ENCODE results near the gene DIO3.

Gene DIO3

DNA sequence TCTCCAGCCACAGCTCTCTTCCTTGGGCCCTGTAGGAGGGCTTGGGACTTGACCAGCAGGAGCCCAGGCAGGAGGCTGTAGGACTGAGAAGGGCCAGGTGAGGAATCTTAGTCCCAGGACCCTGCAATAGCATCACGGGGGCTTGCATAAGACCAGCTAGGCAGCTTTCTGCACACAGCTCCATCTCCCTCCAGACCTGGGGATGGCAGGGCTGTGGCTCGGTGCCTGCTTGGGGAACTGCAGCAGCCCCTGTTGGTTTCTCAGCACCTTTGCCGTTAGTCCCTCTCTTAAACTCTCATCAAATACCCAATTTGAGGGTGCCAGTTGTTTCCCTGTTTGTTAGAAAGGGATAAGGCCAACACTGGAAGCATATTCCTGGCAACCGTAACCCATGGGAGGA lies 14.3 kb downstream of the DIO3 start:
- no peak overlapping the region for H3K27ac Mint-ChIP-seq
- no peak overlapping the region for H3K4me3 Mint-ChIP-seq
- no peaks in the 10 kb centered on the region for H3K36me3 Mint-ChIP-seq
- DNase-seq (ENCODE audit: low spot score in 2 of 2) (no peak), ATAC-seq (ENCODE audit: low read depth) (no peak)
- H3K4me1 Mint-ChIP-seq: no peaks in the 10 kb centered on the region
- H3K9me3 Mint-ChIP-seq: peaks cover under 1% of the 10 kb centered on the region
- H3K27me3 Mint-ChIP-seq: peaks cover 15% of the 10 kb centered on the region

DNA sequence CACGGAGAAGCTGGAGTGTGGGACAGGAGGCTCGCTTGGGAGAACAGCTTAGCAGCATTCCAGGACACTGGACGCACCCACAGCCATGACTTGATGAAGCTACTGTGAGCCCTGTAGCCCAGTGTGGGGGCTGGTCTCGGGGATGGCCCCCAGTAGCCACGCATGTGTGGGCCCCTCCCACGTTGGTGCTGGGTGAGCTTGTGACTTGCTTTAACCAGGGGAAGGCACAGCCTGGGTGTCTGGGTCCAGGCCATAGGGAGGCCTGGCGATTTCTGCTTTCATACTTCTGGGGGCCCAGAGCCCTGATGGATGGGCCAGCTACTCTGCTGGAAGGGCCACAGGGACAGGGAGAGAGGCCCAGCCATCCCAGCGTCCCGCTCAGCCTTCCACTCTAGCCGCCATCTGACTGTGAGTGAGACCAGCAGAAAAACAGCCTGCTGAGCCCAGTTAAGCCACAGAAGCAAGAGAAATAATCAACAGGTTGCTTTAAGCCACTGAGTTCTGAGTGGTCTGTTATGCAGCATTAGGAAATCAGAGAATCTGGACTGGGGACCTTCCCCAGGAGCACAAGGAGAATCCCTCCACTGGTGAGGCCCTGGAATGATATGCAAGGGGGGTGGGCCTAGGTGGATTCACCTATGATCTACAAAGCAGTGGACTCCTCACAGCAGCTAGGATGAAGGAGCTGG lies 16.1 kb downstream of the DIO3 start:
- Mint-ChIP-seq H3K27me3 (peaks cover 11% of the 10 kb centered on the region), H3K27ac (no peak overlapping the region), H3K9me3 (peaks cover 2% of the 10 kb centered on the region), H3K4me3 (no peak overlapping the region), H3K36me3 (no peaks in the 10 kb centered on the region), H3K4me1 (no peaks in the 10 kb centered on the region)
- DNase-seq (ENCODE audit: low spot score in 2 of 2) (no peak), ATAC-seq (ENCODE audit: low read depth) (no peak)

DNA sequence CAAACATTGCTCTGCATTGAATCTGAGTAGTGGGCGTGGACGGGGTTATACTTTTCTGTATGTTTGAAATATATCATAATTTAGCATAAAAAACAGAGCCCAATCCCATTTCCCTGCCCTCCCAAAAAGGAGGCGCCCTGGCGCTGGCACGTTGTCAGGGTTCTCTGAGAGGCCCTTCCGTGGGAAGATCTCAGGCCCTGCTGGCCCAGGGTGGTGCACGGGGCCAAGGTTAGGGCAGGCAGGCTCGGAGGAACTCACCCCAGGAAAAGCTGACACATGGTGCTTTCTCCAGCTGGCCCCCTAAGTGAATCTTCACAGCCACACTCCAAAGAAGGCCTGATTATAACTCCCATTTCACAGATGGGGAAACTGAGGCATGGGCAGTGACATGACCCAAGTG lies 17.2 kb downstream of the DIO3 start:
- peaks cover 11% of the 10 kb centered on the region for H3K27me3 Mint-ChIP-seq
- no peak for ATAC-seq (ENCODE audit: low read depth)
- H3K36me3 Mint-ChIP-seq: no peaks in the 10 kb centered on the region
- H3K27ac Mint-ChIP-seq: no peak overlapping the region
- no peak overlapping the region for H3K4me3 Mint-ChIP-seq
- H3K4me1 Mint-ChIP-seq: no peaks in the 10 kb centered on the region
- no peak for DNase-seq (ENCODE audit: low spot score in 2 of 2)
- H3K9me3 Mint-ChIP-seq: peaks cover 2% of the 10 kb centered on the region

DNA sequence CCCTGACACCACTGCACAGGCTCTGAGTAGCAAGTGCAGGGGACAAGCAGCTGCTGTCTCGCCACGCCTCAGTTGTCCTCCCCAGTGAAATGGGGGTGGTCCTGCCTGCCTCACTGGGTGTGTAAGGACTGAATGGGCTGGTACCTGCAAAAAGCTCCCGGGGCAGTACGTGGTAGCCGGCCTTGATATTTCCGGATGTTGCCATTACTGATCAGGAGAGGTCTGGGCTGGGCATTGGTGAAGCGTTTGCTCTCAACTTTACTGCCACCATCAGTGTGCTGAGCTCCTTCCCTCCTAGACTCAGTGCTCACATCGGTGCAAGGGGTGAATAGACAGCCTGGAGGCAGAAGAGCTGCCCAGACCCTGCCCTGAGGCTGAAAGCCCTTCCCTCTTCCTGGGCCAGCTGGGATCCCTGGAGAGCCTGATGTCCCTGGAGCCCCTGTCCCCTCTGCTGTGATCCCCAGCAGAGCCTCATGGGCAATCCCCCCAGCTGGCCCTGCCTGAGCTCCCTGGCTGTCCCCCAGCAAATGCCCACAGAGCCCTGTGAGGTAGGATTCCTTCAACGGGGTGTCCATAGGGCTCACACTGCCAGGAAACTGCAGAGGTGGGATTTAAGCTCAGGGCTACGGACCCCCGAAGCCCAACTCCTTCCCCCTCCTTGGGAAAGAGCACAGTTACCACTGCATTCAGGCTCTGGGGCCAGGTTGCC lies 18.2 kb downstream of the DIO3 start:
- Mint-ChIP-seq H3K4me1 (no peaks in the 10 kb centered on the region), H3K36me3 (no peaks in the 10 kb centered on the region), H3K27ac (no peak overlapping the region), H3K4me3 (no peak overlapping the region), H3K27me3 (peaks cover 7% of the 10 kb centered on the region), H3K9me3 (peaks cover 2% of the 10 kb centered on the region)
- ATAC-seq (ENCODE audit: low read depth) (no peak), DNase-seq (ENCODE audit: low spot score in 2 of 2) (no peak)

DNA sequence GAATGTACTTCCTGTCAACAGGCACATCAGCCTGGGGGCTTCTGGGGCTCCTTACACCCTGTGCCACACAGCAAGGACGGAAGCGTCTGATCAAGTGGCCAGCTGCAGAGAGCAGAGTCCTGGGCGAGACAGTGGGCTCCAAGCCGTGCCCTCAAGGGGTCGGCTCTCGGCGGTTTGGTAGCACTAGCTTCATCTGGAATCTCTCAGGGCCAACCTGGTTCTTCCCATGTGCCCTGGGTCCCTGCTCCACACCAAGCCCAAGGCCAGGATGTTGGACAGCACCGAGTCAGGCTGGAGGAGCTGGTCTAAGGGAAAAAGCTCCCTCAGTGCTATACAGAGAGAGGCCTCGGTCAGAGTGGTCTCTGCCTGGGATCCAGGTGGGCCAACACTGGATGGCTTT lies 20.5 kb downstream of the DIO3 start:
- Mint-ChIP-seq H3K36me3 (no peaks in the 10 kb centered on the region), H3K9me3 (peaks cover 2% of the 10 kb centered on the region), H3K27ac (no peak overlapping the region), H3K27me3 (peaks cover 5% of the 10 kb centered on the region), H3K4me1 (no peaks in the 10 kb centered on the region), H3K4me3 (no peak overlapping the region)
- DNase-seq (ENCODE audit: low spot score in 2 of 2) (no peak), ATAC-seq (ENCODE audit: low read depth) (no peak)

DNA sequence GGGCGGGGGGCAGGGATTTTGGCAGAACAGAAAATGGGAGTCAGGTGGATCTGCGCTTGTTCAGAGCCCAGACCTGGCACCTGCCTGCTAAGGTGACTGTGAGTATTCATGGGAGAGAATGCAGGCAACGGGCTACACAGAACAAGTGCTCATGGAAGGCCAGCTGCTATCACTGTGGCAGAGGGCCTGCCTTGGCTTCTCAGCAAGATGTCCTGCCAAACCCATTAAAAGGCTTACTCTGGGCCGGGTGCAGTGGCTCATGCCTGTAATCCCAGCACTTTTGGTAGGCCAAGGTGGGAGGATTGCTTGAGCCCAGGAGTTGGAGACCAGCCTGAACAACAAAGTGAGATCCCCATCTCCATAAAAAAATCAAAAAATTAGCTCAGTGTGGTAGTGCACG lies 21.0 kb downstream of the DIO3 start:
- Mint-ChIP-seq H3K9me3 (peaks cover 2% of the 10 kb centered on the region), H3K27ac (no peak overlapping the region), H3K27me3 (peaks cover 5% of the 10 kb centered on the region), H3K4me3 (no peak overlapping the region), H3K4me1 (no peaks in the 10 kb centered on the region), H3K36me3 (no peaks in the 10 kb centered on the region)
- no peak for ATAC-seq (ENCODE audit: low read depth)
- DNase-seq (ENCODE audit: low spot score in 2 of 2): no peak

DNA sequence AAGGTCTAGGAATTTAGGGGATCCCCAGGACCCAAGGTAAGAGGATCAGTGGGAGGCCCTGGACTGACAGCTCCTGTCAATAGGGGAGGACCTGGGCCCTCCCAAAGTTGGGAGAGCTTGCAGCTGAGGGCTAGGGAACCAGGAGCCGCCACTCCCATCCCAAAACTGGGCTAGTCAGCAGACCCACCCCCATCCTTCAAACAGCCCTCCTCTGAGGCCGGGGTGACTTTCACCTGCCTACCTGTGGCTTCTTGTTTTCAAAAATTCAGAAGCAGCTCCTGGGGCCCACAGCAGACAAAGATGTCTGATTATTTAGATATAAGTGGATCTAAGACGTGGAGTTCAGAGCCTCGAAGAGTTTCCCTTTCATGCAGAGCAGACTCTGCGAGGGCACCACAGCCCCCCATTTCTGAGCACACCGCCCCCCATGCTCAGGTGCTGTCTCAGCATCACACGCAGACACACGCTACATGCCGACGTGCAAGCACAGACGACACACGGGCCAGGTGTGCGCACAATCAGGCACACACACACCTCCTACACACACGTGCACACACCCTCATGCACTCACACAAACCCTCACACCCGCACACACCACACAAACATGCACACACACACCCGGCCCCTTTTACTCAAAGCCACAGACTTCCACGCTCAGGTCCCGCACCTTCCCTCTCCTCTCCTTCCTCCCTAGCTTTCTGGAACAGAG lies 21.9 kb downstream of the DIO3 start:
- H3K36me3 Mint-ChIP-seq: no peaks in the 10 kb centered on the region
- ATAC-seq (ENCODE audit: low read depth): no peak
- peaks cover 2% of the 10 kb centered on the region for H3K9me3 Mint-ChIP-seq
- H3K27me3 Mint-ChIP-seq: peaks cover 3% of the 10 kb centered on the region
- no peaks in the 10 kb centered on the region for H3K4me1 Mint-ChIP-seq
- DNase-seq (ENCODE audit: low spot score in 2 of 2): no peak
- H3K27ac Mint-ChIP-seq: no peak overlapping the region
- H3K4me3 Mint-ChIP-seq: no peak overlapping the region

DNA sequence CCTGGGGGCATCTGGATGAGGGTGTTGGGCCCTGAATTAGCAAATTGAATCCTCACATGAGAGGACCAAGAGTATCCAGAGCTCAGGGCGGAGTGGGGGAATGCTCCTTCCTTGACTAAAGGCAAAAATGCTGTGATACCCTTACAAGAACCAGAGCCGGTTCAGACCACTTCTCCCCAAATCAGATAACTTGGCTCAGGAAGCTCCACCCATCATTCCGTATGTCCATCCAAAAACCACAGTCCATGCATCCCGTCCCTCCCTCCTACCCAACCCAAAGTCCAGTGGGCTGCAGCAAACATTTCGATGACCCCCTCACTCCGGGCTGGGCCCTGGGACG lies 22.4 kb downstream of the DIO3 start:
- H3K4me3 Mint-ChIP-seq: no peak overlapping the region
- no peak overlapping the region for H3K27ac Mint-ChIP-seq
- H3K9me3 Mint-ChIP-seq: peaks cover 2% of the 10 kb centered on the region
- no peak for DNase-seq (ENCODE audit: low spot score in 2 of 2)
- no peak for ATAC-seq (ENCODE audit: low read depth)
- H3K4me1 Mint-ChIP-seq: no peaks in the 10 kb centered on the region
- peaks cover 3% of the 10 kb centered on the region for H3K27me3 Mint-ChIP-seq
- H3K36me3 Mint-ChIP-seq: no peaks in the 10 kb centered on the region

DNA sequence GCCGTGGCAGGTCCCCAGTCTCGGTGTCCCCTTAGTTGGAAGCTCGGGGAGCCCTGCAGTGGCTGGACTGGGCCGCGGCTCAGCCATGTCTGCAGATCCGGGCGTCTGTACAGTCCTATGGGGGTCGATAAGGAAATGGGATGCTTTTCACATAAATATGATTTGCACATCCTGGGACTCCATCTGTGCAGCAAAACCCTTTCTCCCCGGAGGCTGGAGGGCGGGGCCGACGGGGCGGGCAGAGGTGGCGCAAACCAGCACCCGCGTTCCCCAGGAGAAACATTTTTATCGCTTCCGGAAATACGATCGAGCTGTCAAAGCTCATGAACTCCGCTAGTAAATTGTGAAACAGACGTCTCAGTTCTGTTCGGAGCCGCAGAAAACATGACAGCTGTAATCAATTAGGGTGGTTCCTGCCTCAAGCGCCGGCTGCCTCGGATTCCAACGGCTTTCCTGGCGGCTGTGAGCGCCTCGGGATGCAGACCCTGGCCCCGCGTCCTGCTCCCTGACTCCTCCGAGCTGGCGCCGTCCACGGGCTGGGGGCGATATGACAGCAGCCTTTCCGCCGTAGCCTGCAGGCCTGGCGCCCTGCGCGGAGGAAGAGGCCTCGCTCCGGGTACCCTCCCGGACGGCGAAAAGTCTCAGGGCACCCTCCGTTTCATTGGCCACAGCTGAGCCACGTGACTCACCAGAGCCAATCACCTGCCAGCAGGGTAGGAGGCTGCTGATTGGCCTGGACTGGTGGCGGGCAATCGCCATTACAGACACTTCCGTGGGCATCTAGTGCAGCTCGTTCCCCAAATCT lies 23.0 kb downstream of the DIO3 start:
- H3K4me1 Mint-ChIP-seq: no peaks in the 10 kb centered on the region
- DNase-seq (ENCODE audit: low spot score in 2 of 2) (no peak), ATAC-seq (ENCODE audit: low read depth) (no peak)
- H3K27ac Mint-ChIP-seq: no peak overlapping the region
- H3K36me3 Mint-ChIP-seq: no peaks in the 10 kb centered on the region
- peaks cover 2% of the 10 kb centered on the region for H3K9me3 Mint-ChIP-seq
- peaks cover 3% of the 10 kb centered on the region for H3K27me3 Mint-ChIP-seq
- no peak overlapping the region for H3K4me3 Mint-ChIP-seq

DNA sequence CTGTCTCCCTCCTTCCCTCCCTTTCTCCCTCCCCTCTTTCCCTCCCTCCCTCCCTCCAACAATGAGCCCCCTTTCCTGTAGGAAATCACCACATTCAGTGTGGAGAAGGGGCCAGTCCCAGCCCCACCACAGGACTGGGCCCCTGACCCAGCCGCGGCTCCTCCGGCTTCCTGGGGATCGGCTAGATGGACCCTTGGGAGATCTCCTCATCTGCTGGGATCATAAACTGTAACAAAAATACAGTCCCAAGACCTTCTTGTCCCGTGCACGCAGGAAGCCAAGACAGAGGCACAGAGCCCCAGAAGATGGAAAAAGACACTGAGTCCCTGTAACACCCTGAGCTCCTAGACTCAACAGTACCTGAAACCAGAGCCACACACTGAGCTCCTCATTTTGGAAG lies 23.9 kb downstream of the DIO3 start:
- Mint-ChIP-seq H3K36me3 (no peaks in the 10 kb centered on the region), H3K4me1 (no peaks in the 10 kb centered on the region), H3K4me3 (no peak overlapping the region), H3K27ac (no peak overlapping the region), H3K9me3 (peaks cover 2% of the 10 kb centered on the region), H3K27me3 (peaks cover 3% of the 10 kb centered on the region)
- DNase-seq (ENCODE audit: low spot score in 2 of 2) (no peak), ATAC-seq (ENCODE audit: low read depth) (no peak)

DNA sequence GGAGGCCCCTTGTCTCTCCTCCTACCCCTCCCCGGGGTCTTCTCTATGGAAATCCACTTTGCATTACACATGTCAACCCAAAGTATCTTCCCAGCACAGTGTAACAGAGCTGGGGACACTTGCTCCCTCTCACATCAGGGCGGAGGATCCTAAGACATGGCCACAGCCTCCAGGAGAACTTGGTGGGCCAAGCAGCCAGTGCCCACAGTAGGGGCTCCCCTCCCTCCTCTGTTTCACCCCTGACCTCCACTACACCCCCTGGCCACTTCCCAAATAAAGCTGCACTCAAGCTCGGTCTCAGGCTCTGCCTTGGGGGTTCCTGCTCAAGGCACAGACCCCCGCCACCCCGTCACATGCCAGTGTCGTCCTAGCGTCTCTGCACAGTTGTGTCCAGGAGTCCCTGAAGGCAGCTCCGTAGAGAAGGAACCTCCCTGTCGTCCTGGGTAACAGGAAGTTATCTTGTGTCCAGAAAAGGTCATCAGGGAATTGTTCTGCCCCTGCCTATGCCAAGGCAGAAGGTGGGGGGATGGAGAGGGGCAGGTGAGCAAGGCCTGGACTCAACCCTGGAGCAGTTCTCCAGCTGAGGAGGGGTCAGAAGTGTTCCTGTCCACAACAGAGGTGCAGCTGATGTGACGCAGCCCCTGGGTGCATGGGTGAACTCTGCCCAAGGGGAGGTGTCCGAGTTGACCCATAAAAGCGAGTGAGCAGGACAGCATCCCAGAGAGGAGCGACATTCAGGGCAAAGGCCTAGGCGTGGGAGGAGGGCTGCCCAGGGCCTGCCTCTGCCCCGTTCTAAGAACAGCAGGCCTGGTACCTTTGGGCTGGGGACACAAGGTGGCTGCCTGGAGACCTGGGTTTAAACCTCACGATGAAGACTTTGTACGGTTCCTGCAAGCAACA lies 25.5 kb downstream of the DIO3 start:
- ATAC-seq (ENCODE audit: low read depth) (no peak), DNase-seq (ENCODE audit: low spot score in 2 of 2) (no peak)
- Mint-ChIP-seq H3K4me1 (no peaks in the 10 kb centered on the region), H3K4me3 (no peak overlapping the region), H3K9me3 (no peaks in the 10 kb centered on the region), H3K27ac (no peak overlapping the region), H3K27me3 (no peaks in the 10 kb centered on the region), H3K36me3 (no peaks in the 10 kb centered on the region)

DNA sequence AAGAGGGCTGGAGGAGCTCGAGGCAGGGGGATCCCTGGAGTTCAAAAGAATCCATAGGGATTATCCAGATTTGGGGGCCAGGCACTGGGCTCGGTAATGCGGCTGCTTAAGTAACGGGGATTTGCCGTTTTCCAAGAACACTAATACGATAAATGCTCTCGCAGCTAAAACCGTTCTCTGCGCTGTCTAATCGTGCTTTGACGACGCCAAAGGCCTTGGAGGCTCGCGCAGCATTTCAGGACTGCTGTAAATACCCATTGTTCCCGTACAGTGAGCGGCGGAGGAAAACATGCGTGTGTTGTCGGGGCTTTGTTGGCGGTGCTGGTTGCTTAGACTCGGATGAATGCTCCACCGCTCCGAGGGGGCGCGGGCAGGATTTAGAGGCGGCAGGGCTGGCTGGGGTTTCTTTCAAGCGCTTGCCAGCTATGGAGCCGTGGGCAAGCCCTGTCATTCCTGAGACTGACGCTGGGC lies 26.2 kb downstream of the DIO3 start:
- Mint-ChIP-seq H3K9me3 (no peaks in the 10 kb centered on the region), H3K27me3 (no peaks in the 10 kb centered on the region), H3K36me3 (no peaks in the 10 kb centered on the region), H3K4me1 (no peaks in the 10 kb centered on the region), H3K27ac (no peak overlapping the region), H3K4me3 (no peak overlapping the region)
- no peak for DNase-seq (ENCODE audit: low spot score in 2 of 2)
- no peak for ATAC-seq (ENCODE audit: low read depth)

DNA sequence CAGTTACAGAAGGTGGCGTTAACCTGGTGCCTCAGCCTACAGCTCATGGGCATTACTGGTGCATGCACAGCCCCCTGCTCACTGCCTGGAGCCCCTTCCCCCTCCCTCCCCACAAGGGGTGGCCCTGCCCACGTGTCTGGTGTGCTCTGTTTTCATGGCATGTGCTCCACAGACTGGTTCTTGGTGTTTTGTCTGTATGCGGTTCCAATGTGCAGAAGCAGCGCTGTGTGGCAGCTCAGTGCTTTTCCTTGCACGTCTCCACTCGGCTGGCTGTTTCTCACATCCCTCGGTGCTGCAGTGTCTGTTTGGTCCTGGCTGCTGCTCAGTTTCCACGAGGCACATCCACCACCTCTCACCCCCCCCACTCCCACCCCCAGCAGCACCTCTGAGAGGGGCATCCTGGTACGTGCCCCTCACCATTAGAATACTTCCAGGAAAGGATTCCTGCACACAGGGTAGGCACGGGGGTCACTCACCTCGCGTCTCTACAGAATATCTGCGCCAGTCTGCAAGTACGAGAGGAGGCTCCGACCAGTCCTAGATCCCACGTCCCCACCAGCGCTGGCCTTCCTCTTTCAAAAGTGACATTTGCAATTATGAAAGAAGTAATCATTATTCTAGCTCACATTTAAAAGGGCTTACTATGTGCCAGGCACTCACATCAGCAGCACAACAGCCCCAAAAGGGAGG lies 27.1 kb downstream of the DIO3 start:
- DNase-seq (ENCODE audit: low spot score in 2 of 2) (no peak), ATAC-seq (ENCODE audit: low read depth) (no peak)
- Mint-ChIP-seq H3K9me3 (no peaks in the 10 kb centered on the region), H3K27ac (no peak overlapping the region), H3K27me3 (no peaks in the 10 kb centered on the region), H3K36me3 (no peaks in the 10 kb centered on the region), H3K4me1 (peaks cover 2% of the 10 kb centered on the region), H3K4me3 (no peak overlapping the region)
